AG08395 (cell line): ENCODE measurements around the gene POLR2J.

Source experiments
- DNase-seq: peaks from one replicate; pipeline ENCODE4 v3.0.0; 2012; ENCODE audit warnings: mixed read lengths, low spot score

POLR2J gene

DNA sequence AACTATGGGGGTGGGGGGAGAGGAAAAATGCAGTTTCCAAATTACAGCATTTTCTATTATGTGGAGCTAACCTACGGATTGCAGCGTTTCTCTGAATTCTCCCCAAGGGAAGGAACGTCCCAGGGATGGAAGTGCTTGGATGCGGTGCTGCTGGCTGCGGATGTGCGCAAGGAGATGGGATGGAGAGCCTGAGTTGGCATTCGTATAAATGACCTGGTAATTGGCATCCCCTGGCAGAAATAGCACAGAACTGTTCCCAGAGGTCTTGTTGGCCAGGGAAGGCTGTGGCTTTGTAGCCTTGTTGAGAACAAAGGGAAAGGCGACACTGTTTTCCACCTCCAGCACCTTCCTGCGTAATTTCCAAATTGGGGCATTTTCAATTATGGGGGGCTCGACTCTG is 42.6 kb downstream of the POLR2J start:
- no peak for DNase-seq

DNA sequence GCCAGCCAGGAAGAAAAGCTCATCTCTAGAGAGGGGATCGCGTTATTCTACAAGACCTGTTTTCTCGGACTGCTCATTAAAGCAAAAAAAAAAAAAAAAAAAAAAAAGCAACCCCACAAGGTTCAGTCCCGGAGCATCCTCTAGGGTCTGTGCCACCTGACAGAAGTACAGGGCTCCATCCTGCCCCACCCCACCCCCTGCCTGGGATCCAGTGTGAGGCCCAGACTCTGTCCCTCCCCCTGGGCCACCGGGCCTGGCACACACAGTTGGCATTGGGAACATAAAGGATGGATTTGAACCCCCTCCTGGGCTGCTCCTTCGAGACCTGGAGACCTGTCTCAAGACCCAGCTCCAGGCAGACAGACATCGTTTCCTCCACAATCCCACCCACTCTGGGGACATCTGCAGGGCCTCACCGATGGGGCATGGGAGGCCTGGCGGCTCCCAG is 44.7 kb downstream of the POLR2J start:
- no peak for DNase-seq

DNA sequence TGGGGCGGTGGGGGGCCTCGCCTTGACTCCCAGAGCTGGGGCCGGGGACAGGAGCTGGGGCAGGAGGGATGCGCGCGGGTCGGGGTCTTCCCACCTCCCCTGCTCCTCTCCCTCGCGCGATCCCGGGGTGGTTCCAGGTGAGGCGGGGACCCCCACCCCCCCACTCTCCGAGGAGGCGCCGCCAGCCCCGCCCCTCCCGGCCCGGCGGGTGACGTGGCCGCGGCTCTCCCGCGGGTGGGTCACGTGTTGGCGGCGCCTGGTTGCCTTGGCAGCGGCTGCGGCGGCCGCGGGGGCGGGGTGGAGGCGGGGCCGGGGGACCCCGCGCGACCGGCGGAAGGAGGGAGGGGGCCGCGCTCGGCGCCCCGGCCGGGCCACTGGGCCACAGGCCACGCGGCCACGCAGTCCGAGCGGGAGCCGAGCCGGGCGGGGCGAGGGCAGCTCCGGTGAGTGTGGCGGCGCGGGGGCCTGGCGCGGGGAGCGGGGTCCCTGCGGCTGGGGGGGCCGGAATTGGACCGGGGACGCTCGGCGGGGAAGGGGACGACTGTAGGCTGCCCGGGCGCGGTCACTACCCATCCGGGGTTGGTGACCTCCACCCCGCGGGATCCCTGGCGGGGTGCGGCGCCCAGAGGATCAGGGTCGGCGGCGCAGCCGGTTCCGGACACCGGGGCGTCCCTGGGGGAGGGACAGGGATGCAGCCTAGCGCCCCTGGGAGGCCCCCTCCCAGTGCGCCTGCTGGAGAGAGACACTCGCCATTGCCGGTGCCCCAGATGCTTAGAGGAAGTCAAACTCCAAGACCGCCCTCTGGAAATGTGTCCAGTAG is 45.3 kb downstream of the POLR2J start, which contains the start of gene ORAI2:
TSS of gene ORAI2 (plus strand) at position 357 of the 820 bp plus-strand sequence. CDS start 5,382 bp downstream, outside the sequence.
- peak; percentile 93 for DNase-seq

DNA sequence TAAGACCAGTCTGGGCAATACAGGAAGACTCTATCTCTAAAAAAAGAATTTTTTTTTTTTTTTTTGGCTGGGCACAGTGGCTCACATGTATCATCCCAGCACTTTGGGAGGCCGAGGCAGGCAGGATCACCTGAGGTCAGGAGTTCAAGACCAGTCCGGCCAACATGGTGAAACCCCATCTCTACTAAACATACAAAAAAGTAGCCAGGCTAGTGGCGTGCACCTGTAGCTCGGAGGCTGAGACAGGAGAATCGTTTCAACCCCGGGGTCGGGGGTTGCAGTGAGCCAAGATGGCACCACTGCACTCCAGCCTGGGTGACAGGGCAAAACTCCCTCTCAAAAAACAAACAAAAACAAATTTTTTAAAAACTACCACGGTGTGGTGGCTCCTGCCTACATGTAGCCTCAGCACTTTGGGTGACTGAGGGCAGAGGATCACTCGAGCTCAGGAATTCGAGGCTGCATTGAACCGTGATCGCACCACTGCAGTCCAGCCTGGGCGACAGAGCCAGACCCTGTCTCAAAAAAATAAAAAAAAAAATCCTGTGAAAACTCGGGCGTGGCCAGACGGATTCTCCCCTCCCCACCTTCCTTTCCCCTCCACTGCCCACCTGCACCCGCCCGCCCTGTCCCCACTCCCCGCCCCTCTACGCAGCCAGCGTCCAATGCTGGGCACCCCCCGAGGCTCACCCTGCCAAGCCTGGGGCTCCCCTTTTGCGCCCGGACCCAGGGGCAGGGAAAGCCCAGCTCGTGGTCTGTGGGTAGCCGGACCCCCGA is 46.1 kb downstream of the POLR2J start:
- no peak for DNase-seq

DNA sequence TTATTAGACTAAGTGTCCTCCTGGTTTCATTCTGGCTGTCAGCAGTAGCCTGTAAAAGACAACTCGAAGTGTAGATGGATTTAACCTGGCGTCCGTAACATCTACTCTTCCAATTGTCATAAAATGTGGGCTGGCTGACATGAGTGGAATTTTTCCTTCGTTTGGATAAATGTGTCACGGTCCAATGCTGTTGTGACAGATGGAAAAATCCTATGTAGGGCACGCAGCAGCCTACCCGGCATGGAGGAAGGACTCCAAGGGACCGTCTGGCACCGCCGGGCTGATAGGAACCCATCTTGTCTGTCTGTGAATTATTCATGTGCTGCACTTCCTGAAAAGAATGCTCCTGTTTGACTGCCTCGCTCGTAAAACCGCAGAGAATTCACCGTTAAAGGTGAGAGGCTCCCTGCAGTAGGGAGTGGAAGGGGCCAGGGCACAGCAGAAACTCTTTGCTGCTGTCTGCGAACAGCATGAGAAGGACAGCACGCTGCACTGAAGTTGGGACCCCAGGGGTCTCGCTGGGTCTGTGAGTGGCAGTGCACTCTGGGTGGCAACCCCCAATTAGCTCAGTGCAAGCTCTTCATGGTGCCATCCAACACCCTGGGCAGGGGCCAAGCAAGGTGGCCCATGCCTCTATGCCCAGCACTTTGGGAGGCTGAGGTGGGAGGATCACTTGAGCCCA is 47.0 kb downstream of the POLR2J start:
- no peak for DNase-seq

DNA sequence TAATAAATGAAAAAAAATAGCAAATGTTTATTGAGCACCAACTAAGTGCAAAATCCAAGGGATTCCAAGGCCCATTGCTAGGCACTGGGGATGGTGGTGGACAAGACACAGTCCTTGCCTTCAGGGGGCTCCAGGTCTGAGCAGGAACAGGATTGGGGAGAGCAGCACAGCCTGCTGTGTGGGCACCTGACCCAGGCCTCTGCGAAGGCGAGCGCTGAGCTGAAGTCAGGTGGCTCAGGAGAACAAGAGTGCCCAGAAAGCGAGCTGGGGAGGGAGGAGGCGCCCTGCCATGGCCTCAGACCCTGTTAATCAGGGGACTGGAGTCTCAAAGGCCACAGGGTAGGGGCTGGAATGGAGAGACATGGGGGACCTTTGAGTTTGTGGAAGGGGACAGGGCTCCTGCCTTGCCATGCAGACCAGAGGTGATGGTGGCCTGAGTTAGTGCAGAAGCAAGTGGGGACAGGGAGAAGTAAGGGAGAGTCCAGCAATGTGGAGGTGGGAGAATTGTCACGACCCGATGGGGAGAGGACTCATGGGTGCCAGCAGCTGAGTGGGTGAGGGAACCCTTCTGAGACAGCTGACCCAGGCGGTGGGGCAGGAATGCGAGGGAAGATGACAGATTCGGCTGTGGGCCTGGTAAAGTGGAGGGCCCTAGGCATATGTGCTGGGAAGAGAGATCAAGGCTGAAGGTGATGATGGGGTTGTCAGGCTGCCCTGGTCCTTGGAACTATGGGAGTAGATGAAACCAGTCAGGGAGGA is 49.4 kb downstream of the POLR2J start:
- DNase-seq, result no peak

DNA sequence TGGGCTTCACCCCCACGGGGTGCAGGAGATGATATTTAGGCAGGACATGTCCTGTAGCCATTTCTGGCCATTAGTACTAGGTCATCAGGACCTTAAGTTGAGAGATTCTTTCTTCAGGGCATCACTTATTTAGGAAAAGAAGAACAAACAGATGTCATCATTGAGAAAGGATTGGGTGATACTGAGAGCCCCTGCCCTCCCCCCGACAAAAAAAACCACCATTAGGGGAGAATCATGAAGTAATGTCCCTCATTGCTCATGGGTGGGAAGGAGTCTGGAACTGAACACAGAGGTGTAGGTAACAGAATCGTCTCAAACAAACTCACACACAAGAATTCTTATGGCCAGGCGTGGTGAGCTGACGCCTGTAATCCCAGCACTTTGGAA is 51.7 kb downstream of the POLR2J start:
- no peak for DNase-seq

DNA sequence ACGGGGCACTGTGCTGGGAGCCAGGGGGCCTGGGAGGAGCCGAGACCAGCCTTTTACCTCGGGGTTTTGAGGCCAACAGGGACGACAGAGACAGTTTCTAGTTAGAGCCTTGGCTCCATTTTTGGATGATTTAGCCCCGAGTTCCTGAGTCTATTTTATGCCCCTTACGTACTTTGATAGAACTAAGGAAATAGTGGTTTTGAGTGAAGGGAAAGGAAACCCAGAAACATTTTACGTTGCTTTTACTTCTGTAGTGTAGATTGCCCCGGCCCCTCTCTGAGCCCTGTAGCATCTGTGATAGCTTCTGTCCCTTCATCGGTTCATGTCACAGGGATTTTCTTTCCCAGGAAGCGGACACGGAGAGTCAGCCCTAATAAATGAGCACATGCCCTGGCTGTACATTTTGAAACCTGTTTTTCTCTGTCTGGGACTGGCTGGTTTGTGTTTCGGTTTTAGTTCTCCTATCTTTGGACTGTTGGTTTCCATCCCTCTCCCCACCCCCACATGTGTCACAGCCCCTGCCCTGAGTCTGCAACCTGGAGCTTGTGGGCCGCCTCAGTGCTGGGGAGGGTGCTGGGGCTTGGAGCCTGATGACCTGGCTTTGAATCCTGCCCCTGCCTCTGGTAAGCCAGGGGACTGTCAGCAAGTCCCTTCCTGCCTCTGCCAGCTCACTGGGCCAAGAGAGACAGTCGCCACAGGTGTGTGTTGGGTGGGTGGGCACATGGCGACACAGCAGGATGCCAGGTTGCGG is 52.3 kb downstream of the POLR2J start:
- no peak for DNase-seq

DNA sequence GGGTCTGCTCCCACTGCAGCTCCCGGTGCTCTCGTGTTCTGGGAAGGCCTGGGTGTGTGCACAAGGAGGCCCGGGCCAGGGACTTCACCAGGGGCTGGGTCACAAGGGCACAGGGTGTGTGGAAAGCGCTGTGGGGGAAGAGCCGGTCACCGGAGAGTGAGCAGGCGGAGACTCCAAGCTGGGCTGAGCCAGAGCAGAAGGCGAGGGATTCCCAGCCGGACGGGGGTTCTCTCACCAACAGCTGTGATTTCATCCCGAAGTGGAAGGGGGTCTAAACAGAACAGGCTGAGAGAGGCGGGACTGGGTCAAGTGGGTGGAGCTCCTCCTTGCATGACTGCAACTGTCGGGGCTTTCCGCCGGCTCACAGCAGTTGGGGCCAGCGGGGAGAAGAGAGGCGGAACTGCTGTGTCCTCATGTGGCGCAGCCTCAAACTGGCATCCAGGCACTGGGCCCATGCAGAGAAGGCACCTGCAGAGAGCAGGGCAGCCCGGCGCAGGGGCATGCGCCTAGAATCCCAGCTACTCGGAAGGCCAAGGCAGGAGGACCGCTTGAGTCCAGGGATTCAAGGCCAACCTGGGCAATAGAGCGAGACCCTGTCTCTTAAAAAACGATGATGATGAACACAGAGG is 53.0 kb downstream of the POLR2J start:
- DNase-seq, result no peak

DNA sequence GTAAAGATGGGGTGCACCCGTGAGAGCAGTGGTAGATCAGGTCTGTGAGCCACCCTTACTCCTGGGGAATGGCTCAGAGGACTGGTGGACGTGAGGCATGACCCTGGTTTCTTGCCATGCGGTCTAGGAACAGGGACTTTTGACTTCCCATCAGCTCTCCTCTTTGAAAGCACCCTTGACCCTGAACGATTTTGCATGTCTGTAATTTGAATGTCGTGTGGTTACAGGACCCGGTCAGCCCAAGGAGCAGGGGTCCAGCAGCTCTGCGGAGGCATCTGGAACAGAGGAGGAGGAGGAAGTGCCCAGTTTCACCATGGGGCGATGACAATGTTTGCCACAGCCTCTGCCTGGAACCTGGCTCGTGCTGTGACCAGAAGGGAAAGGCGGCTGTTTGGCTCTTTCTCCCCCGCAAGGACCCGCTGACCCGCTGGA is 53.9 kb downstream of the POLR2J start:
- no peak for DNase-seq

DNA sequence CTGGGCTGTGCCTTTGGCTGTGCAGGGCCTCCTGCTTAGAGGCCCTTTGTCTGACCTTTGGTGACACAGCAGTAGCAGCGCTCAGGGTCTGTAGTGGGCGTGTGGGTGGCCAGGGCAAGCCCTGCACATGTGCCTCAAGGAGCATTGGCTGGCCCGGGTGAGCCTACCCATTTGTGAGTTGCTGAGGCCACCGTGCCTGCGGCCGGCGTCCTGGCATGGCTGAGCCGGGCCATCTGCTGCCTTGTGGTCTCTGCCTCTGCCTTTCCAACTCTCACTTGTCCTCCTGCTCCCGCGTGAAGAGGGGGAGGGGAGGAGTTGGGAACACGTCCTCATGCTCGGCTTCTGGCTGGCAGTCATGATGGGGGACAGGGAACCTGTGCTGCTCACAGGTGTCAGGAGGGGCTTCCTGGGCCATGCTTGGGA is 54.6 kb downstream of the POLR2J start:
- no peak for DNase-seq
